GM12878 (cell line): ENCODE results near the gene CCDC102B. TPM values are rescaled to one million over a fixed set of nuclear protein-coding genes. Genes with fewer than 3 reads are reported as not detected.

Experiments used
- ATAC-seq: fragments of 200-7000 bp; cut with Tn5 transposase; 3 replicates; pipeline ENCODE4 v1.9.1; 2020; ENCODE audit warnings: mild to moderate bottlenecking, moderate library complexity
- BruUV-seq: library from RNA; stranded (reverse); fragments of 400-500 nt; replicated peaks from 2 replicates; lab custom pipeline; 2021; lab: Mats Ljungman, UMichigan
- CTCF ChIA-PET: fragments of 300-600 bp; sonication (Branson Sonifier 250); formaldehyde crosslinking; extraction: SDS; loops from one replicate; lab custom pipeline; 2021; ENCODE audit warnings: inconsistent platforms; lab: Yijun Ruan, JAX
- POLR2A ChIA-PET: fragments of 350-600 bp; formaldehyde crosslinking; extraction: SDS; loops from one replicate; lab custom pipeline; 2021; ENCODE audit warnings: inconsistent platforms; lab: Charles Lee
- RAD21 ChIA-PET: fragments of 300-600 bp; sonication (Branson Sonifier 250); formaldehyde crosslinking; loops from one replicate; lab custom pipeline; 2023; ENCODE audit warnings: antibody characterized with exemption; ENCODE audit not compliant: unreplicated experiment; lab: Charles Lee
- SMC1A ChIA-PET: fragments of 300-600 bp; sonication (Branson Sonifier 250); formaldehyde crosslinking; loops from one replicate; lab custom pipeline; 2023; ENCODE audit not compliant: unreplicated experiment, uncharacterized antibody; lab: Charles Lee
- DNase-seq: peaks from one replicate; pipeline ENCODE4 v3.0.0-alpha.2; 2011; ENCODE audit warnings: low read depth, low spot score
- FAIRE-seq: peaks from 3 replicates; lab custom pipeline; 2011; peaks lifted over from hg19 to GRCh38; lab: Jason Lieb, UNC
- H2AFZ ChIP-seq: 2 replicates; pipeline ENCODE4 v1.6.0; 2011; ENCODE audit warnings: low read depth, low read length, control low read depth; ENCODE audit not compliant: control insufficient read depth
- H3K27ac ChIP-seq: 2 replicates; pipeline ENCODE4 v1.5.1; 2011; ENCODE audit warnings: control low read depth; ENCODE audit not compliant: control insufficient read depth, insufficient read depth
- H3K27me3 ChIP-seq, 2 experiments: replicated peaks in 1 of 2; 2 replicates each; pipeline versions ENCODE4 v1.6.0 to v1.6.1; 2011; ENCODE audit warnings: low read length in 1 of 2; ENCODE audit not compliant: control insufficient read depth in 2 of 2, insufficient read depth in 2 of 2
- H3K36me3 ChIP-seq, 2 experiments: 2 replicates each; pipeline ENCODE4 v1.5.1; 2011; ENCODE audit warnings: low read length in 1 of 2; ENCODE audit not compliant: control insufficient read depth in 2 of 2, insufficient read depth in 2 of 2
- H3K4me1 ChIP-seq: 2 replicates; pipeline ENCODE4 v1.6.1; 2011; ENCODE audit warnings: mild to moderate bottlenecking, low read length, moderate library complexity, mixed read lengths; ENCODE audit not compliant: control insufficient read depth, insufficient read depth
- H3K4me2 ChIP-seq: 2 replicates; pipeline ENCODE4 v1.6.0; 2011; ENCODE audit warnings: control low read depth; ENCODE audit not compliant: control insufficient read depth, insufficient read depth
- H3K4me3 ChIP-seq: fragments of 200-600 bp; sonication (generic); 2 replicates; pipeline ENCODE4 v1.5.1; 2016
- H3K79me2 ChIP-seq: 2 replicates; pipeline ENCODE4 v1.6.0; 2011; ENCODE audit warnings: low read length; ENCODE audit not compliant: control insufficient read depth, insufficient read depth
- H3K9ac ChIP-seq: 2 replicates; pipeline ENCODE4 v1.8.0; 2011; ENCODE audit warnings: low read length, control low read depth, mixed read lengths; ENCODE audit not compliant: control insufficient read depth, insufficient read depth
- H3K9me3 ChIP-seq: replicated peaks from 3 replicates; pipeline ENCODE4 v1.5.1; 2011; ENCODE audit warnings: mild to moderate bottlenecking, low read length; ENCODE audit not compliant: control insufficient read depth, insufficient read depth
- H4K20me1 ChIP-seq: 2 replicates; pipeline ENCODE4 v1.6.0; 2011; ENCODE audit not compliant: control insufficient read depth, insufficient read depth
- IKZF1 ChIP-seq: fragments of 450-650 bp; conservative IDR thresholded peaks from 2 replicates; pipeline ENCODE4 v1.6.1; 2017; ENCODE audit warnings: antibody characterized with exemption, mild to moderate bottlenecking
- PKNOX1 ChIP-seq: fragments of 450-650 bp; IDR thresholded peaks from 2 replicates; pipeline ENCODE4 v1.6.1; 2016; ENCODE audit warnings: mild to moderate bottlenecking
- STAT3 ChIP-seq: IDR thresholded peaks from 2 replicates; pipeline ENCODE4 v1.6.1; 2011; ENCODE audit warnings: low read depth, low read length, improper control_type of control experiment
- TCF3 ChIP-seq: IDR thresholded peaks from 2 replicates; pipeline ENCODE4 v1.6.1; 2012; ENCODE audit warnings: low read depth, mild to moderate bottlenecking, low read length, borderline replicate concordance; ENCODE audit not compliant: insufficient read depth
- WGBS: methylation state at CpG from one replicate; pipeline ENCODE4 v1.1.6; 2016; ENCODE audit warnings: low lambda C conversion rate; ENCODE audit not compliant: insufficient replicate concordance, insufficient coverage; ENCODE audit errors: missing lambda C conversion rate; 5-methylcytosine and 5-hydroxymethylcytosine counted together
- in situ Hi-C: fragments of 300-500 bp; cut with MboI; formaldehyde crosslinking; loops from 9 replicates; pipeline ENCODE4 v1.14.3; 2018; ENCODE audit warnings: mixed read lengths
- intact Hi-C: fragments of 100-400 bp; cut with micrococcal nuclease; formaldehyde crosslinking; loops from one replicate; pipeline ENCODE4 v1.14.2; 2022; ENCODE audit not compliant: unreplicated experiment
- polyA plus RNA-seq, 11 experiments: library from polyadenylated mRNA; depleted of rRNA in 4 of 11; unstranded in 6 of 11; stranded (reverse) in 5 of 11; fragments of >200 nt; fragmentation: Nextera tagmentation in 4 of 11; fragmentation: Illumina TruSeq in 1 of 11; extraction: Ambion mirVana in 4 of 11; extraction: Trizol in 1 of 11; gene quantifications; 1 replicate in 1 of 11; 2 replicates in 10 of 11; pipeline versions ENCODE4 v1.2.1 to v1.2.3, GENCODE V29; 2011 to 2016; ENCODE audit warnings: inconsistent platforms in 2 of 11, missing spikeins in 2 of 11, low read depth in 1 of 11
- total RNA-seq, 4 experiments: library from RNA; depleted of rRNA in 3 of 4; stranded (reverse); fragments of >200 nt in 3 of 4; fragmentation: Illumina TruSeq in 1 of 4; extraction: Trizol in 1 of 4; gene quantifications; 2 replicates each; pipeline versions ENCODE4 v1.2.1 to v1.2.3, GENCODE V29; 2013 to 2021
- TF ChIP-seq, protein P1 (sequence below): fragments of 450-650 bp; IDR thresholded peaks from 2 replicates; pipeline ENCODE4 v1.6.1; 2017; ENCODE audit warnings: mild to moderate bottlenecking, moderate library complexity
- TF ChIP-seq, protein P2 (sequence below): IDR thresholded peaks from 2 replicates; pipeline ENCODE4 v1.6.1; 2012; ENCODE audit warnings: improper control_type of control experiment, low read depth, low read length; ENCODE audit not compliant: insufficient replicate concordance

CCDC102B gene
- total and polyA plus RNA-seq, 10 of the 15 experiments (the other 5 are each of a cell fraction or from before 2014, with no cell fraction given), result 2.7 to 4.7 (median 3.3) TPM

GRCh38 chr18:68997845-68998244 is 200.0 kb downstream of the CCDC102B start:
- Histone ChIP-seq H3K79me2 (no peaks in the 10 kb centered on the region), H3K27ac (no peak overlapping the region), H3K9ac (no peak overlapping the region), H3K4me1 (no peaks in the 10 kb centered on the region), H3K9me3 (no peaks in the 10 kb centered on the region), H4K20me1 (no peaks in the 10 kb centered on the region), H3K4me3 (no peak overlapping the region), H3K27me3 (no peaks in the 10 kb centered on the region), H2AFZ (no peak overlapping the region), H3K4me2 (no peak overlapping the region), H3K36me3 (no peaks in the 10 kb centered on the region)
- ChIA-PET CTCF (interaction anchor here (1.0 kb wide), 1 partner anchor 10 kb away, joined by 4 read pairs; no protein-coding TSS in a partner anchor), SMC1A (interaction anchor here (0.6 to 0.7 kb wide), 5 partner anchors 8 to 936 kb away, joined by 3 to 4 read pairs (median 3); no protein-coding TSS in a partner anchor), RAD21 (interaction anchor here (1.7 kb wide), 1 partner anchor 57 kb away, joined by 4 read pairs; no protein-coding TSS in a partner anchor), POLR2A (no interaction called here)
- TF ChIP-seq TCF3, result no peak
- no peak for TF ChIP-seq STAT3
- TF ChIP-seq IKZF1, result no peak
- no TSS peak for BruUV-seq
- in situ Hi-C loops (no loop called here), intact Hi-C loops (no loop called here)
- FAIRE-seq, result no peak
- no peak for ATAC-seq
- WGBS, result 27% methylated on average over 3 of the region's 3 CpGs
- no peak for DNase-seq

DNA sequence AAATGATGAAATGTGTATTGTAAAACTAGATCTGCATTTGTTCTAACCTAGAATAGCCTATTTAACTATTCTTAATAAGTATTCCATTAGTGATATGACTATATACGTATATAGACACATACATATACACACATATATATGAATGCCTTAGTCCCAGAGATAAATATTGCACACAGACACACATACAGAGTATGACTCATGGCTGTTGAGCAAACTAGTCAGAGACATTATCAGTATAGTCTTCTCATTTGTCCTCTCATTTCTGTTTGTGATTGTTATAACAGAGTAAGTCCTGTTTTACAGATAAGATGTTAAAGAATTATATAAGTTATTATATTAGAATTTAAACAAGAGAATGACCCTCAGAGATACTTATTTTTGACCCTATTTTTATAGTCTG is 202.5 kb downstream of the CCDC102B start:
- RAD21 ChIA-PET, result no interaction called here
- WGBS, result 0% methylated on average over 1 of the region's 1 CpG
- DNase-seq (no peak), ATAC-seq (no peak), FAIRE-seq (no peak)
- Histone ChIP-seq H3K9ac (no peak overlapping the region), H3K4me3 (no peak overlapping the region), H3K27me3 (no peaks in the 10 kb centered on the region), H4K20me1 (no peaks in the 10 kb centered on the region), H2AFZ (no peak overlapping the region), H3K9me3 (no peaks in the 10 kb centered on the region), H3K27ac (no peak overlapping the region), H3K36me3 (no peaks in the 10 kb centered on the region), H3K4me1 (no peaks in the 10 kb centered on the region), H3K79me2 (no peaks in the 10 kb centered on the region), H3K4me2 (no peak overlapping the region)
- in situ Hi-C loops, result no loop called here
- intact Hi-C loops, result no loop called here
- SMC1A ChIA-PET, result interaction anchor here (0.6 to 1.7 kb wide), 2 partner anchors 8 to 35 kb away, joined by 3 to 5 read pairs; no protein-coding TSS in a partner anchor
- POLR2A ChIA-PET, result no interaction called here
- CTCF ChIA-PET, result no interaction called here
- BruUV-seq, result no TSS peak
- TF ChIP-seq, protein P1, sequence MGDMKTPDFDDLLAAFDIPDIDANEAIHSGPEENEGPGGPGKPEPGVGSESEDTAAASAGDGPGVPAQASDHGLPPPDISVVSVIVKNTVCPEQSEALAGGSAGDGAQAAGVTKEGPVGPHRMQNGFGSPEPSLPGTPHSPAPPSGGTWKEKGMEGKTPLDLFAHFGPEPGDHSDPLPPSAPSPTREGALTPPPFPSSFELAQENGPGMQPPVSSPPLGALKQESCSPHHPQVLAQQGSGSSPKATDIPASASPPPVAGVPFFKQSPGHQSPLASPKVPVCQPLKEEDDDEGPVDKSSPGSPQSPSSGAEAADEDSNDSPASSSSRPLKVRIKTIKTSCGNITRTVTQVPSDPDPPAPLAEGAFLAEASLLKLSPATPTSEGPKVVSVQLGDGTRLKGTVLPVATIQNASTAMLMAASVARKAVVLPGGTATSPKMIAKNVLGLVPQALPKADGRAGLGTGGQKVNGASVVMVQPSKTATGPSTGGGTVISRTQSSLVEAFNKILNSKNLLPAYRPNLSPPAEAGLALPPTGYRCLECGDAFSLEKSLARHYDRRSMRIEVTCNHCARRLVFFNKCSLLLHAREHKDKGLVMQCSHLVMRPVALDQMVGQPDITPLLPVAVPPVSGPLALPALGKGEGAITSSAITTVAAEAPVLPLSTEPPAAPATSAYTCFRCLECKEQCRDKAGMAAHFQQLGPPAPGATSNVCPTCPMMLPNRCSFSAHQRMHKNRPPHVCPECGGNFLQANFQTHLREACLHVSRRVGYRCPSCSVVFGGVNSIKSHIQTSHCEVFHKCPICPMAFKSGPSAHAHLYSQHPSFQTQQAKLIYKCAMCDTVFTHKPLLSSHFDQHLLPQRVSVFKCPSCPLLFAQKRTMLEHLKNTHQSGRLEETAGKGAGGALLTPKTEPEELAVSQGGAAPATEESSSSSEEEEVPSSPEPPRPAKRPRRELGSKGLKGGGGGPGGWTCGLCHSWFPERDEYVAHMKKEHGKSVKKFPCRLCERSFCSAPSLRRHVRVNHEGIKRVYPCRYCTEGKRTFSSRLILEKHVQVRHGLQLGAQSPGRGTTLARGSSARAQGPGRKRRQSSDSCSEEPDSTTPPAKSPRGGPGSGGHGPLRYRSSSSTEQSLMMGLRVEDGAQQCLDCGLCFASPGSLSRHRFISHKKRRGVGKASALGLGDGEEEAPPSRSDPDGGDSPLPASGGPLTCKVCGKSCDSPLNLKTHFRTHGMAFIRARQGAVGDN, result no peak
- TF ChIP-seq PKNOX1, result no peak
- TF ChIP-seq, protein P2, sequence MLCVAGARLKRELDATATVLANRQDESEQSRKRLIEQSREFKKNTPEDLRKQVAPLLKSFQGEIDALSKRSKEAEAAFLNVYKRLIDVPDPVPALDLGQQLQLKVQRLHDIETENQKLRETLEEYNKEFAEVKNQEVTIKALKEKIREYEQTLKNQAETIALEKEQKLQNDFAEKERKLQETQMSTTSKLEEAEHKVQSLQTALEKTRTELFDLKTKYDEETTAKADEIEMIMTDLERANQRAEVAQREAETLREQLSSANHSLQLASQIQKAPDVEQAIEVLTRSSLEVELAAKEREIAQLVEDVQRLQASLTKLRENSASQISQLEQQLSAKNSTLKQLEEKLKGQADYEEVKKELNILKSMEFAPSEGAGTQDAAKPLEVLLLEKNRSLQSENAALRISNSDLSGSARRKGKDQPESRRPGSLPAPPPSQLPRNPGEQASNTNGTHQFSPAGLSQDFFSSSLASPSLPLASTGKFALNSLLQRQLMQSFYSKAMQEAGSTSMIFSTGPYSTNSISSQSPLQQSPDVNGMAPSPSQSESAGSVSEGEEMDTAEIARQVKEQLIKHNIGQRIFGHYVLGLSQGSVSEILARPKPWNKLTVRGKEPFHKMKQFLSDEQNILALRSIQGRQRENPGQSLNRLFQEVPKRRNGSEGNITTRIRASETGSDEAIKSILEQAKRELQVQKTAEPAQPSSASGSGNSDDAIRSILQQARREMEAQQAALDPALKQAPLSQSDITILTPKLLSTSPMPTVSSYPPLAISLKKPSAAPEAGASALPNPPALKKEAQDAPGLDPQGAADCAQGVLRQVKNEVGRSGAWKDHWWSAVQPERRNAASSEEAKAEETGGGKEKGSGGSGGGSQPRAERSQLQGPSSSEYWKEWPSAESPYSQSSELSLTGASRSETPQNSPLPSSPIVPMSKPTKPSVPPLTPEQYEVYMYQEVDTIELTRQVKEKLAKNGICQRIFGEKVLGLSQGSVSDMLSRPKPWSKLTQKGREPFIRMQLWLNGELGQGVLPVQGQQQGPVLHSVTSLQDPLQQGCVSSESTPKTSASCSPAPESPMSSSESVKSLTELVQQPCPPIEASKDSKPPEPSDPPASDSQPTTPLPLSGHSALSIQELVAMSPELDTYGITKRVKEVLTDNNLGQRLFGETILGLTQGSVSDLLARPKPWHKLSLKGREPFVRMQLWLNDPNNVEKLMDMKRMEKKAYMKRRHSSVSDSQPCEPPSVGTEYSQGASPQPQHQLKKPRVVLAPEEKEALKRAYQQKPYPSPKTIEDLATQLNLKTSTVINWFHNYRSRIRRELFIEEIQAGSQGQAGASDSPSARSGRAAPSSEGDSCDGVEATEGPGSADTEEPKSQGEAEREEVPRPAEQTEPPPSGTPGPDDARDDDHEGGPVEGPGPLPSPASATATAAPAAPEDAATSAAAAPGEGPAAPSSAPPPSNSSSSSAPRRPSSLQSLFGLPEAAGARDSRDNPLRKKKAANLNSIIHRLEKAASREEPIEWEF, result no peak
